GM13976 (cell line): ENCODE data around the gene IGFBP4.

Source experiments
- DNase-seq: peaks from one replicate; pipeline ENCODE4 v3.0.0; 2012; ENCODE audit warnings: low spot score
- in situ Hi-C: fragments of 300-500 bp; cut with MboI; formaldehyde crosslinking; loops from one replicate; pipeline ENCODE4 v1.12.0; 2022; ENCODE audit warnings: low sequenced_read_pairs, mixed read lengths, inconsistent platforms; ENCODE audit not compliant: unreplicated experiment
- TF ChIP-seq, protein P1 (sequence below): IDR thresholded peaks from 2 replicates; pipeline ENCODE4 v1.5.1; 2012; ENCODE audit warnings: borderline replicate concordance, mild to moderate bottlenecking; ENCODE audit not compliant: insufficient read depth; ENCODE audit errors: extremely low read depth, missing control alignments, control extremely low read depth

The IGFBP4 gene

GRCh38 chr17:40442392-40443195 lies 656 bp upstream of the IGFBP4 start:
- no peak for DNase-seq
- in situ Hi-C loops = loop anchor here (10.0 kb wide), 2 partner anchors 92 to 172 kb away; no protein-coding TSS in a partner anchor

GRCh38 chr17:40443988-40444899 lies 994 bp downstream of the IGFBP4 start:
- in situ Hi-C loops = loop anchor here (10.0 kb wide), 2 partner anchors 91 to 171 kb away; no protein-coding TSS in a partner anchor

More at GRCh38 chr17:40442392-40443195, 656 bp upstream of the IGFBP4 start:
- TF ChIP-seq, protein P1, sequence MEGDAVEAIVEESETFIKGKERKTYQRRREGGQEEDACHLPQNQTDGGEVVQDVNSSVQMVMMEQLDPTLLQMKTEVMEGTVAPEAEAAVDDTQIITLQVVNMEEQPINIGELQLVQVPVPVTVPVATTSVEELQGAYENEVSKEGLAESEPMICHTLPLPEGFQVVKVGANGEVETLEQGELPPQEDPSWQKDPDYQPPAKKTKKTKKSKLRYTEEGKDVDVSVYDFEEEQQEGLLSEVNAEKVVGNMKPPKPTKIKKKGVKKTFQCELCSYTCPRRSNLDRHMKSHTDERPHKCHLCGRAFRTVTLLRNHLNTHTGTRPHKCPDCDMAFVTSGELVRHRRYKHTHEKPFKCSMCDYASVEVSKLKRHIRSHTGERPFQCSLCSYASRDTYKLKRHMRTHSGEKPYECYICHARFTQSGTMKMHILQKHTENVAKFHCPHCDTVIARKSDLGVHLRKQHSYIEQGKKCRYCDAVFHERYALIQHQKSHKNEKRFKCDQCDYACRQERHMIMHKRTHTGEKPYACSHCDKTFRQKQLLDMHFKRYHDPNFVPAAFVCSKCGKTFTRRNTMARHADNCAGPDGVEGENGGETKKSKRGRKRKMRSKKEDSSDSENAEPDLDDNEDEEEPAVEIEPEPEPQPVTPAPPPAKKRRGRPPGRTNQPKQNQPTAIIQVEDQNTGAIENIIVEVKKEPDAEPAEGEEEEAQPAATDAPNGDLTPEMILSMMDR = no peak

DNA sequence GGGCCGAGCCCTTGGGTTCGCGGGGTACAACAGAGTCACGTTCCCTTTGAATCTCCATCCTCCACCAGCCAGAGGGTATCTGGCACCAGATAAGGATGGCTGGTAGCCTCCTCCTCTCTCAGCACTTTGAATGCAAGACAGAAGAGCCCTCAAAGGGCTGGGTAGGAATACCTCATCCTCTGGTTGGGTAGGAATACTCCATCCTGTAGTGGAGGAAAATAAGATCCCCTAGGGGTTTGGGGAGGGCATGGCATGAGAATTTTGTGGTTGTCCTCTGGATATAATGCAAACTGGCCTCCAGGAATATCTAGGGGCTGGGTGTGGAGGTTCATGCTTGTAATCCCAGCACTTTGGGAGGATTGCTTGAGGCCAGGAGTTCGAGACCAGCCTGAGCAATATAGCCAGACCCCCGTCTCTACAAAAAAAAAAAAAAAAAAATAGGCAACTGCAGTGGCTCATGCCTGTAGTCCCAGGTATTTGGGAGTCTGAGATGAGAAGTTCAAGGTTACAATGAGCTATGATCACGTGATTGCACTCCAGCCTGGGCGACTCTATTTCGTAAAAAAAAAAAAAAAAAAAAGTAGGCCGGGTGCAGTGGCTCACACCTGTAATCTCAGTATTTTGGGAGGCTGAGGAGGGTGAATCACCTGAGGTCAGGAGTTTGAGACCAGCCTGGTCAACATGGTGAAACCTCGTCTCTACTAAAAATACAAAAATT lies 2.7 kb downstream of the IGFBP4 start:
- in situ Hi-C loops = loop anchor here (10.0 kb wide), 2 partner anchors 89 to 169 kb away; no protein-coding TSS in a partner anchor
- TF ChIP-seq, protein P1 = no peak
- no peak for DNase-seq

More at GRCh38 chr17:40443988-40444899, 994 bp downstream of the IGFBP4 start:
- TF ChIP-seq, protein P1 = no peak
- DNase-seq = no peak

DNA sequence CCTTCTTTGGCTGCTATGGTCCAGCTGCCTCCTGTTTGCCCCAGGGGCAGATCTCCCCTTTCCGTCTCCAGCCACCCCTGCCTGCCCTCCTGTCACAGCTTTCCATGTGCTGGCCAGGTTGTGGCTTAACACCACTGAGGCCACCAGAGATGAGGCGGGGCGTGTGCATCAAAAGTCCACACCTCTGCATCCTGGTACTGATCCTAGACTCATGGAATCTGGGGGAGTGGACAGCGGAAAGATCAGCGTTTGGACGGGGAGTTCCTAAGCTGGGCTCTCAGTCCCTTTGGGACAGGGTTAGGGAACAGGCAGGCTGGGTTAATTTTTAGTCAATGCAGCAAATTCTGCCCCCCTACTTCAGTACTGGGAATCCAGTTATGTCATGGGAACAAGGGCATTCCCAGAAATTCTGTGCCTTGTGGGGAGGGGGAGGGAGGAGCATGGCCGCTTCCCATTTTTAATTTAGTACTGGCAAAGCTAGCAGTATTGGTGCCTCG lies 3.9 kb downstream of the IGFBP4 start:
- in situ Hi-C loops = loop anchor here (10.0 kb wide), 2 partner anchors 88 to 168 kb away; no protein-coding TSS in a partner anchor
- TF ChIP-seq, protein P1 = no peak
- no peak for DNase-seq

- TF ChIP-seq, protein P1 = no peak
- in situ Hi-C loops = loop anchor here (10.0 kb wide), 2 partner anchors 87 to 167 kb away; no protein-coding TSS in a partner anchor
- DNase-seq = no peak
Observed at GRCh38 chr17:40447806-40448205, 4.6 kb downstream of the IGFBP4 start.

DNA sequence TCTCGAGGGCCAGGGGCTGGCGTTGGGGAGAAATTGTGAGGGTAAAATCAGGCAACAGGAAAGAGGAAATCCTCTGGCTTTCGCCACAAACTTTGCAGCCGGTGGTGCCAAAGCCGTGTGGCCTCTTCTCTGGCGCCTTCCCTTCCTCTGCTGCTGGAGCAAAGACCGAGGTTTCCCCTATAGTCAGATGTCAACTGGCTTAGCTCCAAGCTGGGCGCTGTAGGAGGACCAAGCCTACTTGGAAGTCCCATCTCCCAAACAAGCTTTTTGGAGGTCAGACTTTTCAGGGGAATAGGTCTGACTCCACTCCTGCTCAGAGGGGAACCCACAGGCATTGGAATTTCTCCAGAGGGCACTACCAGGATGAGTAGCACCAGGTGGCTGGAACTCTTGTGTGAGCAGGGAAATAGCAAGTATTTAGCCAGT lies 5.0 kb downstream of the IGFBP4 start:
- in situ Hi-C loops = loop anchor here (10.0 kb wide), 2 partner anchors 87 to 167 kb away; no protein-coding TSS in a partner anchor
- no peak for DNase-seq
- TF ChIP-seq, protein P1 = no peak
